Measurements from ENCODE around the gene PALD1. TPM values are rescaled to one million over a fixed set of nuclear protein-coding genes. Genes with fewer than 3 reads are reported as not detected.

PALD1 gene
- total and polyA plus RNA-seq, 2 experiments from 2014 or later, result 11.9 to 58.2 TPM

DNA sequence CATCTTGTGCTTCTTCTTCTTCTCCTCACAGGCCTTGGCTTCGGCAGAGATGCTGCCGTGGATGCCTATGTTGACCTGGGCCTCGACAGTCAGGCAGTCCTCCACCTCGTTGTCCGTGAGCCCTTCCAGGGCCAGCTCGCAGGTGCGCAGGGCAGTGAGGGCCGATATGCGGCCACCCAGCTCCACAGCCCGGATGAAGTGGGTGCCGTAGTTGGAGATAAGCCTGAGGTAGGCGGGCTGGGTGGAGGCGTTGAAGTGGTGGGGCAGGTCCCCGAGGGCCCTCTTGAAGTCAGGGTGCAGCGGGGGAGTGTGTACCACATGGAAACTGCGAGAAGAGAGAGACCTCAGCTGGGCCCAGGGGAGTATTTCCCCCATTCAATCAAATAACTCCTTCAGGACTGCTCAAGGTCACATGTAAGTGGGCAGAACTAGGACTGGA, 120.3 kb downstream of the PALD1 start:
- no peak overlapping the region for H3K4me3 ChIP-seq
- no peaks in the 10 kb centered on the region for H3K36me3 ChIP-seq (ENCODE audit: insufficient read depth)
- H3K79me2 ChIP-seq (replicated peaks; ENCODE audit: insufficient read depth), result no peaks in the 10 kb centered on the region
- Mint-ChIP-seq H3K9me3 (no peaks in the 10 kb centered on the region), H3K36me3 (ENCODE audit: low read depth) (no peaks in the 10 kb centered on the region), H3K4me3 (no peak overlapping the region), H3K27ac (no peak overlapping the region), H3K27me3 (ENCODE audit: insufficient read depth, low read depth, poor library complexity) (peaks cover 7% of the 10 kb centered on the region), H3K4me1 (peaks cover 21% of the 10 kb centered on the region)
- no peaks in the 10 kb centered on the region; the same call in 1 of the 2 replicates for H3K9me2 ChIP-seq (ENCODE audit: insufficient read depth)
- H3K4me1 ChIP-seq (ENCODE audit: insufficient read depth), result peaks cover 6% of the 10 kb centered on the region; the same call in 1 of the 2 replicates
- H4K20me1 ChIP-seq (replicated peaks; ENCODE audit: insufficient read depth), result no peaks in the 10 kb centered on the region
- no peaks in the 10 kb centered on the region for H3F3A ChIP-seq (replicated peaks; ENCODE audit: low read depth)
- no peak overlapping the region for H3K27ac ChIP-seq (ENCODE audit: low read depth)
- H2AFZ ChIP-seq, result no peak overlapping the region
- ATAC-seq (no peak), DNase-seq (ENCODE audit: low spot score) (no peak)
- TF ChIP-seq JUNB (IDR thresholded peaks at IDR 0.05; ENCODE audit: unreplicated experiment), result no peak
- TF ChIP-seq EZH2 (IDR thresholded peaks at IDR 0.05; ENCODE audit: low read depth, unreplicated experiment), result no peak
- TF ChIP-seq, protein P1, sequence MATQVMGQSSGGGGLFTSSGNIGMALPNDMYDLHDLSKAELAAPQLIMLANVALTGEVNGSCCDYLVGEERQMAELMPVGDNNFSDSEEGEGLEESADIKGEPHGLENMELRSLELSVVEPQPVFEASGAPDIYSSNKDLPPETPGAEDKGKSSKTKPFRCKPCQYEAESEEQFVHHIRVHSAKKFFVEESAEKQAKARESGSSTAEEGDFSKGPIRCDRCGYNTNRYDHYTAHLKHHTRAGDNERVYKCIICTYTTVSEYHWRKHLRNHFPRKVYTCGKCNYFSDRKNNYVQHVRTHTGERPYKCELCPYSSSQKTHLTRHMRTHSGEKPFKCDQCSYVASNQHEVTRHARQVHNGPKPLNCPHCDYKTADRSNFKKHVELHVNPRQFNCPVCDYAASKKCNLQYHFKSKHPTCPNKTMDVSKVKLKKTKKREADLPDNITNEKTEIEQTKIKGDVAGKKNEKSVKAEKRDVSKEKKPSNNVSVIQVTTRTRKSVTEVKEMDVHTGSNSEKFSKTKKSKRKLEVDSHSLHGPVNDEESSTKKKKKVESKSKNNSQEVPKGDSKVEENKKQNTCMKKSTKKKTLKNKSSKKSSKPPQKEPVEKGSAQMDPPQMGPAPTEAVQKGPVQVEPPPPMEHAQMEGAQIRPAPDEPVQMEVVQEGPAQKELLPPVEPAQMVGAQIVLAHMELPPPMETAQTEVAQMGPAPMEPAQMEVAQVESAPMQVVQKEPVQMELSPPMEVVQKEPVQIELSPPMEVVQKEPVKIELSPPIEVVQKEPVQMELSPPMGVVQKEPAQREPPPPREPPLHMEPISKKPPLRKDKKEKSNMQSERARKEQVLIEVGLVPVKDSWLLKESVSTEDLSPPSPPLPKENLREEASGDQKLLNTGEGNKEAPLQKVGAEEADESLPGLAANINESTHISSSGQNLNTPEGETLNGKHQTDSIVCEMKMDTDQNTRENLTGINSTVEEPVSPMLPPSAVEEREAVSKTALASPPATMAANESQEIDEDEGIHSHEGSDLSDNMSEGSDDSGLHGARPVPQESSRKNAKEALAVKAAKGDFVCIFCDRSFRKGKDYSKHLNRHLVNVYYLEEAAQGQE (IDR thresholded peaks at IDR 0.05; ENCODE audit: unreplicated experiment), result no peak
- TF ChIP-seq STAT1 (IDR thresholded peaks at IDR 0.05; ENCODE audit: unreplicated experiment), result no peak
- no peak overlapping the region for H3K4me2 ChIP-seq
- H3K27me3 ChIP-seq (ENCODE audit: insufficient read depth), result no peaks in the 10 kb centered on the region

DNA sequence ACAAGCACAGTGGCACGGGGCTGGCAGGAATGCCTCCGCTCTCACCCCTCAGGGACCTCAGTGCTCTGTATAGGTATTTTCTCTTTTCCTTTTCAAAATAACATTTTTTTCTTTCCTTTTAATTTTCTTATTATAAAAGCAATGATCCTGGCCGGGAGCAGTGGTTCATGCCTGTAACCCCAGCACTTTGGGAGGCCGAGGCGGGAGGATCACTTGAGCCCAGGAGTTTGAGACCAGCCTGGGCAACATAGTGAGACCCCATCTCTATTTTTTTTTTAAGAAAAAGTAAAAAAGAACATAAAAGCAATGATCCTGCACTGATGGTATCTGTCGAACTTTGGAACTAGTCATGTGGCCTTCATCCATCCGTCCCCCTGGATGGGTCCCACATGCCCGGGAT, 120.8 kb downstream of the PALD1 start:
- Histone ChIP-seq H3F3A (replicated peaks; ENCODE audit: low read depth) (no peaks in the 10 kb centered on the region), H3K79me2 (replicated peaks; ENCODE audit: insufficient read depth) (no peaks in the 10 kb centered on the region), H3K9me2 (ENCODE audit: insufficient read depth) (no peaks in the 10 kb centered on the region; the same call in 1 of the 2 replicates), H3K36me3 (ENCODE audit: insufficient read depth) (no peaks in the 10 kb centered on the region), H3K27me3 (ENCODE audit: insufficient read depth) (no peaks in the 10 kb centered on the region), H3K4me1 (ENCODE audit: insufficient read depth) (peaks cover 6% of the 10 kb centered on the region; the same call in 1 of the 2 replicates), H3K27ac (ENCODE audit: low read depth) (no peak overlapping the region), H3K4me2 (no peak overlapping the region), H4K20me1 (replicated peaks; ENCODE audit: insufficient read depth) (no peaks in the 10 kb centered on the region), H3K4me3 (no peak overlapping the region), H2AFZ (no peak overlapping the region)
- ATAC-seq, result no peak
- Mint-ChIP-seq H3K4me3 (no peak overlapping the region), H3K27ac (no peak overlapping the region), H3K4me1 (peaks cover 18% of the 10 kb centered on the region), H3K9me3 (no peaks in the 10 kb centered on the region), H3K36me3 (ENCODE audit: low read depth) (no peaks in the 10 kb centered on the region), H3K27me3 (ENCODE audit: insufficient read depth, low read depth, poor library complexity) (peaks cover 7% of the 10 kb centered on the region)
- TF ChIP-seq EZH2 (IDR thresholded peaks at IDR 0.05; ENCODE audit: low read depth, unreplicated experiment), result no peak
- TF ChIP-seq JUNB (IDR thresholded peaks at IDR 0.05; ENCODE audit: unreplicated experiment), result no peak
- no peak for DNase-seq (ENCODE audit: low spot score)

DNA sequence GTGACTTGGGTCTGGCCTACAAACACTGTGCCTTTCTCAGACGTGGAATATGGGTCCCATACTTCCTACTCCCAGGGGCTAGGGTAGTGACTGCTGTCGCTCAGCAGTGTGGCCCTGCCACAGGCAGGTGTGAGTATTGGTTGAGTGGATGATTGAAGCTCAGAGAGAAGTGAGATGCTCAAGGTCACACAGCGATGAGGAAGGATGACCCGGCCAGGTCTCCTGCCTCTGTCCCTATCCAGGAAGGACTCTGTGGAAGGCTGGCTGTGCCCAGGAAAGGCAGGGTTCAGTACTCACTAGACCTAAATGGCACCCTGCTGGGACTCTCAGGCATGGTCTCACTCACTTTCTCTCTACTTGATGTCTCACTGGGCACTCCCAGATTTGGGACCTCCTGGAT, 121.2 kb downstream of the PALD1 start:
- Histone ChIP-seq H4K20me1 (replicated peaks; ENCODE audit: insufficient read depth) (no peaks in the 10 kb centered on the region), H3K27me3 (ENCODE audit: insufficient read depth) (no peaks in the 10 kb centered on the region), H2AFZ (no peak overlapping the region), H3K4me2 (no peak overlapping the region), H3K36me3 (ENCODE audit: insufficient read depth) (no peaks in the 10 kb centered on the region), H3K4me3 (no peak overlapping the region), H3K4me1 (ENCODE audit: insufficient read depth) (peaks cover 2% of the 10 kb centered on the region; the same call in 1 of the 2 replicates), H3K27ac (ENCODE audit: low read depth) (no peak overlapping the region), H3K9me2 (ENCODE audit: insufficient read depth) (no peaks in the 10 kb centered on the region; the same call in 1 of the 2 replicates), H3K79me2 (replicated peaks; ENCODE audit: insufficient read depth) (no peaks in the 10 kb centered on the region), H3F3A (replicated peaks; ENCODE audit: low read depth) (no peaks in the 10 kb centered on the region)
- Mint-ChIP-seq H3K4me3 (no peak overlapping the region), H3K4me1 (peaks cover 15% of the 10 kb centered on the region), H3K9me3 (no peaks in the 10 kb centered on the region), H3K36me3 (ENCODE audit: low read depth) (no peaks in the 10 kb centered on the region), H3K27me3 (ENCODE audit: insufficient read depth, low read depth, poor library complexity) (peaks cover 7% of the 10 kb centered on the region), H3K27ac (no peak overlapping the region)
- ATAC-seq (no peak), DNase-seq (ENCODE audit: low spot score) (no peak)
- TF ChIP-seq, protein P1 (IDR thresholded peaks at IDR 0.05; ENCODE audit: unreplicated experiment), result no peak
- TF ChIP-seq, protein P2, sequence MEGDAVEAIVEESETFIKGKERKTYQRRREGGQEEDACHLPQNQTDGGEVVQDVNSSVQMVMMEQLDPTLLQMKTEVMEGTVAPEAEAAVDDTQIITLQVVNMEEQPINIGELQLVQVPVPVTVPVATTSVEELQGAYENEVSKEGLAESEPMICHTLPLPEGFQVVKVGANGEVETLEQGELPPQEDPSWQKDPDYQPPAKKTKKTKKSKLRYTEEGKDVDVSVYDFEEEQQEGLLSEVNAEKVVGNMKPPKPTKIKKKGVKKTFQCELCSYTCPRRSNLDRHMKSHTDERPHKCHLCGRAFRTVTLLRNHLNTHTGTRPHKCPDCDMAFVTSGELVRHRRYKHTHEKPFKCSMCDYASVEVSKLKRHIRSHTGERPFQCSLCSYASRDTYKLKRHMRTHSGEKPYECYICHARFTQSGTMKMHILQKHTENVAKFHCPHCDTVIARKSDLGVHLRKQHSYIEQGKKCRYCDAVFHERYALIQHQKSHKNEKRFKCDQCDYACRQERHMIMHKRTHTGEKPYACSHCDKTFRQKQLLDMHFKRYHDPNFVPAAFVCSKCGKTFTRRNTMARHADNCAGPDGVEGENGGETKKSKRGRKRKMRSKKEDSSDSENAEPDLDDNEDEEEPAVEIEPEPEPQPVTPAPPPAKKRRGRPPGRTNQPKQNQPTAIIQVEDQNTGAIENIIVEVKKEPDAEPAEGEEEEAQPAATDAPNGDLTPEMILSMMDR (conservative IDR thresholded peaks at IDR 0.05; ENCODE audit: low read depth in 2 of 2), result no peak
- no peak for TF ChIP-seq EZH2 (IDR thresholded peaks at IDR 0.05; ENCODE audit: low read depth, unreplicated experiment)
- TF ChIP-seq EZH2phosphoT487 (IDR thresholded peaks at IDR 0.05; ENCODE audit: unreplicated experiment), result no peak
- no peak for TF ChIP-seq POLR2AphosphoS5 (IDR thresholded peaks at IDR 0.05; ENCODE audit: low read depth)
